ENCODE data around the gene IZUMO1R. TPM values are rescaled to one million over a fixed set of nuclear protein-coding genes. Genes with fewer than 3 reads are reported as not detected.

IZUMO1R gene
- total and polyA plus RNA-seq, 2 experiments from 2014 or later, result not detected

DNA sequence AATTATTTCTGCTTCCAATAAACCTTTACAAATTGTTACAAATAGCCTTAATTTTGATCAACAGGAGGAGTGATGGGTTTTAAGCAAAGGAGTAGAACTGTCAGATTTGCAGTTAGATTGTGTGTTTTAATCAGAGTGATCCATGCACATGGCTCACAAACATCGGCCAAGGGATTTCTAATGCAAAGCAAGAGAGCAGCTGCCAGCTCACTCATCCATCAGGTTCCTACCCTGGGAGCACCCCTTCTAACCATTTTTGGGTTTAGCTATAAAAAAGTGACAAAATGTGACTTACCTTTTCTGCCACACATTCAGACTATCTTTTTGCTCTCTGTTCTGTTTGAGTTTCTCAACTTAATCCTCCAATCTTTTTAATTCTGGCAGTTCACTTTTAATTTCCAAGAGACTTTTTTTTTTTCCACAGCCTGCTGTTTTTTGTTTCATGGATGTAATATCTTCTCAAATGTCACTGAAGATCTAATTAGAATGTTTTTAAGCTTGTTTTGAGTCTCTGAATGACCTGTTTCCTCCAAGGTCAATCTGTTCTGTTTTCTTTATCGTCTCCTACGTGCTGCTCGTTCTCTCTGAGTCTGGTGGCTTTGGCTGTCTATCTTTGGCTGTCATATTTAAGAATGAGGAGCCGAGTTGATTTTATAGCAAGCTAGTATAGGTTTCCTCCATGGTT, 6.0 kb downstream of the IZUMO1R start:
- no peak overlapping the region for H3K27ac ChIP-seq
- TF ChIP-seq, protein P1, sequence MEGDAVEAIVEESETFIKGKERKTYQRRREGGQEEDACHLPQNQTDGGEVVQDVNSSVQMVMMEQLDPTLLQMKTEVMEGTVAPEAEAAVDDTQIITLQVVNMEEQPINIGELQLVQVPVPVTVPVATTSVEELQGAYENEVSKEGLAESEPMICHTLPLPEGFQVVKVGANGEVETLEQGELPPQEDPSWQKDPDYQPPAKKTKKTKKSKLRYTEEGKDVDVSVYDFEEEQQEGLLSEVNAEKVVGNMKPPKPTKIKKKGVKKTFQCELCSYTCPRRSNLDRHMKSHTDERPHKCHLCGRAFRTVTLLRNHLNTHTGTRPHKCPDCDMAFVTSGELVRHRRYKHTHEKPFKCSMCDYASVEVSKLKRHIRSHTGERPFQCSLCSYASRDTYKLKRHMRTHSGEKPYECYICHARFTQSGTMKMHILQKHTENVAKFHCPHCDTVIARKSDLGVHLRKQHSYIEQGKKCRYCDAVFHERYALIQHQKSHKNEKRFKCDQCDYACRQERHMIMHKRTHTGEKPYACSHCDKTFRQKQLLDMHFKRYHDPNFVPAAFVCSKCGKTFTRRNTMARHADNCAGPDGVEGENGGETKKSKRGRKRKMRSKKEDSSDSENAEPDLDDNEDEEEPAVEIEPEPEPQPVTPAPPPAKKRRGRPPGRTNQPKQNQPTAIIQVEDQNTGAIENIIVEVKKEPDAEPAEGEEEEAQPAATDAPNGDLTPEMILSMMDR (IDR thresholded peaks at IDR 0.05; ENCODE audit: low read depth, low read length), result no peak
- no peaks in the 10 kb centered on the region for H3K36me3 ChIP-seq
- H3K4me3 ChIP-seq, result no peak overlapping the region
- no peaks in the 10 kb centered on the region for H3K4me1 ChIP-seq (ENCODE audit: low read depth)
- no peak for DNase-seq (ENCODE audit: low read depth in 1 of 2, low spot score in 1 of 2)
- H3K9me3 ChIP-seq (ENCODE audit: low read depth), result no peaks in the 10 kb centered on the region
- H3K27me3 ChIP-seq, result no peaks in the 10 kb centered on the region

DNA sequence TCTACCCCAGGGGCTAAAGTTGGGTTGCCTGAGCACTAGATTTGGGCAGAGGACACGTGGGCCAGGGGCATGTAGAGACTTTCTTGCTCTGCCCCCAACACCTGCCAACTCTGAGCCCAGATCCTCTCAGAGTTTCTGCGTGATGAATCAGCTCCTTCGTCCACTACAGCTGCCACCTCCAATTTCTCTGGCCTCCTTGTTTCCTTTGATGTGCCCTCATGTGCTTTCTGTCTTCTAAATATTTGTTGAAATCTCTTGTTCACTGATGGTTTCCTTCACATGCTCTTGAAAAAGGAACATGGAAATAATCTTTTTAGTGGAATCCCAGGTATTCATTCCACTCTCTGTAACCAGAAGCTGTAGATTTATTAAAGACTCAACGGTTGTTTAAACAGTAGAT, 8.0 kb downstream of the IZUMO1R start:
- Histone ChIP-seq H3K9me3 (ENCODE audit: low read depth) (no peaks in the 10 kb centered on the region), H3K27me3 (no peaks in the 10 kb centered on the region), H3K27ac (no peak overlapping the region), H3K36me3 (no peaks in the 10 kb centered on the region), H3K4me3 (no peak overlapping the region), H3K4me1 (ENCODE audit: low read depth) (no peaks in the 10 kb centered on the region)
- no peak for DNase-seq (ENCODE audit: low read depth in 1 of 2, low spot score in 1 of 2)
- TF ChIP-seq, protein P1 (IDR thresholded peaks at IDR 0.05; ENCODE audit: low read depth, low read length), result no peak

DNA sequence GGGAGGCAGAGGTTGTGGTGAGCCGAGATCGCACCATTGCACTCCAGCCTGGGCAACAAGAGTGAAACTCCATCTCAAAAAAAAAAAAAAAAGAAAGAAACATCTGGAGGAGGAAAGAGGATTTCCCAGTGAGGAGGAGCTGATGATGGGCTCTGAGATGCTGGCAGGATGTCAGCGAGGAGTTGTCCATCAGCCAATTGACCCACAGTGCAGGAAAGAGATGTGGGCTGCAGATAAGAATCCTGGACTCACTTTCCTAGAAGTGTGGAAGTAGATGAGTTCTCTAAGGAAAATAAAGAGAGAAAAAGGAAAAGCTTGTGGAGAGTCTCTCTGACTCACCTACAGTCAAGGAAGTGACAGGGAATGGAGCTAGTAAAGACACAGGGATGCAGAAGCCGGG, 9.7 kb downstream of the IZUMO1R start:
- TF ChIP-seq, protein P1 (IDR thresholded peaks at IDR 0.05; ENCODE audit: low read depth, low read length), result no peak
- no peaks in the 10 kb centered on the region for H3K36me3 ChIP-seq
- no peaks in the 10 kb centered on the region for H3K9me3 ChIP-seq (ENCODE audit: low read depth)
- no peak overlapping the region for H3K4me3 ChIP-seq
- DNase-seq (ENCODE audit: low read depth in 1 of 2, low spot score in 1 of 2), result no peak
- H3K27ac ChIP-seq, result no peak overlapping the region
- no peaks in the 10 kb centered on the region for H3K4me1 ChIP-seq (ENCODE audit: low read depth)
- H3K27me3 ChIP-seq, result no peaks in the 10 kb centered on the region

DNA sequence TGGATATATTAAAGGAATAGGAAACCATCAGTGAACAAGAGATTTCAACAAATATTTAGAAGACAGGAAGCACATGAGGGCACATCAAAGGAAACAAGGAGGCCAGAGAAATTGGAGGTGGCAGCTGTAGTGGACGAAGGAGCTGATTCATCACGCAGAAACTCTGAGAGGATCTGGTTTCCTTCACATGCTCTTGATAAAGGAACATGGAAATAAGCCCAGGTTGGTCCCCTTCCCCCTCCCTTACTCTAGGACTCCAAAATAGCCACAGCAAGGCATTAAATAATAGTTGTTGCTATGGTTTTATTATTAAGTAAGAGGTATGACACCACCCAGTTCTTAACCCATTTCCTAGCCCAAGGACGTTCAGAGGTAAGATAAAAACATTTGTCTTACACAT, 11.3 kb downstream of the IZUMO1R start:
- TF ChIP-seq, protein P1 (IDR thresholded peaks at IDR 0.05; ENCODE audit: low read depth, low read length), result no peak
- H3K36me3 ChIP-seq, result no peaks in the 10 kb centered on the region

DNA sequence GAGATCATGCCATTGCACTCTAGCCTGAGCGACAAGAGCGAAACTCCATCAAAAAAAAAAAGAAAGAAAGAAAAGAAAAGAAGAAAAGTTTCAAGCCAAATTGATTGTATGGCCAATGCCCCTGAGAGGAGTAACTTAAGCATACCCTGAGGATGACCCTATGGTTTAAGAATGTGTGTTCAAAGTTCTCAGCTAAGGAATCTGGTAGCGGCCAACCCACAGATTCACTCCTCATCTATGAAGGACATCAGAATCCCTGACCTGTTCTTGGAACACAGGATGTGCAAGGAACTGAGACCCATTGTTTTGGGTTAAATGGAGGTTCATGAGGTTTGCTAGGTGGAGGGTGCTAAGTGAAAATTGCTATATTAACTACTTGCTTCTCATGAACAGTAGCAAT, 18.1 kb downstream of the IZUMO1R start:
- Histone ChIP-seq H3K27ac (no peak overlapping the region), H3K4me3 (no peak overlapping the region), H3K36me3 (no peaks in the 10 kb centered on the region), H3K27me3 (no peaks in the 10 kb centered on the region), H3K9me3 (ENCODE audit: low read depth) (no peaks in the 10 kb centered on the region), H3K4me1 (ENCODE audit: low read depth) (no peaks in the 10 kb centered on the region)
- TF ChIP-seq, protein P1 (IDR thresholded peaks at IDR 0.05; ENCODE audit: low read depth, low read length), result no peak
- no peak for DNase-seq (ENCODE audit: low read depth in 1 of 2, low spot score in 1 of 2)

More for the DNA sequence above, 11.3 kb downstream of the IZUMO1R start:
- DNase-seq (ENCODE audit: low read depth in 1 of 2, low spot score in 1 of 2), result peak; percentile 32 to 84
- Histone ChIP-seq H3K4me1 (ENCODE audit: low read depth) (no peaks in the 10 kb centered on the region), H3K27me3 (no peaks in the 10 kb centered on the region), H3K27ac (no peak overlapping the region), H3K9me3 (ENCODE audit: low read depth) (no peaks in the 10 kb centered on the region), H3K4me3 (no peak overlapping the region)
